Liver (tissue), 9 donors: Measurements from ENCODE around the gene TYRO3. TPM values are rescaled to one million over a fixed set of nuclear protein-coding genes. Genes with fewer than 3 reads are reported as not detected.

ENCODE experiments used
- DNase-seq: peaks from one replicate; pipeline ENCODE4 v3.0.0-alpha.2; 2017; ENCODE audit warnings: low spot score
- H3K27ac ChIP-seq, 2 donors: one replicate each; pipeline ENCODE4 v1.7.0; 2013; ENCODE audit warnings: inconsistent platforms in 2 of 2, low read length in 2 of 2, control low read depth in 1 of 2, low read depth in 1 of 2, mild to moderate bottlenecking in 1 of 2
- H3K27me3 ChIP-seq, 4 donors: one replicate each; pipeline versions ENCODE4 v1.6.1 to v1.7.0; 2013; ENCODE audit warnings: low read length in 3 of 4, inconsistent platforms in 1 of 4, mild to moderate bottlenecking in 1 of 4, moderate library complexity in 1 of 4; ENCODE audit not compliant: control insufficient read depth in 4 of 4, insufficient read depth in 4 of 4
- H3K36me3 ChIP-seq, 4 donors: one replicate each; pipeline versions ENCODE4 v1.6.1 to v1.7.0; 2013; ENCODE audit warnings: low read length in 3 of 4, mild to moderate bottlenecking in 3 of 4, low read depth in 1 of 4, moderate library complexity in 1 of 4; ENCODE audit not compliant: control insufficient read depth in 4 of 4, insufficient read depth in 3 of 4
- H3K4me1 ChIP-seq, 4 donors: one replicate each; pipeline versions ENCODE4 v1.6.1 to v1.7.0; 2013; ENCODE audit warnings: low read length in 3 of 4, mild to moderate bottlenecking in 3 of 4, moderate library complexity in 1 of 4; ENCODE audit not compliant: control insufficient read depth in 4 of 4, insufficient read depth in 4 of 4
- H3K4me3 ChIP-seq, 3 donors: one replicate each; pipeline versions ENCODE4 v1.6.1 to v1.7.0; 2013; ENCODE audit warnings: low read length in 3 of 3, control low read depth in 1 of 3, low read depth in 1 of 3, mild to moderate bottlenecking in 1 of 3
- H3K9ac ChIP-seq, 2 donors: one replicate each; pipeline ENCODE4 v1.7.0; 2013; ENCODE audit warnings: low read length in 2 of 2, mild to moderate bottlenecking in 2 of 2, moderate library complexity in 2 of 2, control low read depth in 1 of 2, low read depth in 1 of 2
- H3K9me3 ChIP-seq, 4 donors: one replicate each; pipeline versions ENCODE4 v1.6.1 to v1.7.0; 2013; ENCODE audit warnings: low read length in 3 of 4; ENCODE audit not compliant: control insufficient read depth in 4 of 4
- CTCF ChIP-seq: fragments of 150-350 bp; IDR thresholded peaks from 2 replicates; pipeline ENCODE4 v1.5.1; 2017; ENCODE audit warnings: improper control_type of control experiment, low read depth, low read length; ENCODE audit not compliant: missing input control
- FOXA1 ChIP-seq: IDR thresholded peaks from 2 replicates; pipeline ENCODE4 v1.6.1; 2016; ENCODE audit warnings: antibody characterized with exemption
- FOXA2 ChIP-seq: IDR thresholded peaks from 2 replicates; pipeline ENCODE4 v1.6.1; 2016; ENCODE audit warnings: antibody characterized with exemption
- GABPA ChIP-seq, 2 donors: IDR thresholded peaks in 1 of 2; conservative IDR thresholded peaks in 1 of 2; 2 replicates each; pipeline ENCODE4 v1.6.1; 2016; ENCODE audit warnings: antibody characterized with exemption in 2 of 2, mild to moderate bottlenecking in 1 of 2, moderate library complexity in 1 of 2
- HNF4A ChIP-seq, 2 donors: conservative IDR thresholded peaks; 2 replicates each; pipeline ENCODE4 v1.6.1; 2016; ENCODE audit warnings: antibody characterized with exemption in 2 of 2, mild to moderate bottlenecking in 2 of 2
- JUND ChIP-seq, 2 donors: IDR thresholded peaks; 2 replicates each; pipeline ENCODE4 v1.6.1; 2016; ENCODE audit warnings: antibody characterized with exemption in 2 of 2
- MAX ChIP-seq: IDR thresholded peaks from 2 replicates; pipeline ENCODE4 v1.6.1; 2016; ENCODE audit warnings: antibody characterized with exemption
- NR2F2 ChIP-seq: IDR thresholded peaks from 2 replicates; pipeline ENCODE4 v1.6.1; 2016; ENCODE audit warnings: antibody characterized with exemption
- RAD21 ChIP-seq, 2 donors: IDR thresholded peaks; 2 replicates each; pipeline ENCODE4 v1.6.1; 2016; ENCODE audit warnings: antibody characterized with exemption in 2 of 2, mild to moderate bottlenecking in 2 of 2
- REST ChIP-seq: IDR thresholded peaks from 2 replicates; pipeline ENCODE4 v1.6.1; 2016; ENCODE audit warnings: antibody characterized with exemption, mild to moderate bottlenecking
- RXRA ChIP-seq, 2 donors: IDR thresholded peaks; 2 replicates each; pipeline ENCODE4 v1.6.1; 2017 to 2018; ENCODE audit warnings: antibody characterized with exemption in 2 of 2, mild to moderate bottlenecking in 1 of 2
- SP1 ChIP-seq: IDR thresholded peaks from 2 replicates; pipeline ENCODE4 v1.6.1; 2018; ENCODE audit warnings: antibody characterized with exemption, mild to moderate bottlenecking
- TAF1 ChIP-seq: conservative IDR thresholded peaks from 2 replicates; pipeline ENCODE4 v1.6.1; 2016; ENCODE audit warnings: antibody characterized with exemption, mild to moderate bottlenecking
- YY1 ChIP-seq: IDR thresholded peaks from 2 replicates; pipeline ENCODE4 v1.6.1; 2016; ENCODE audit warnings: antibody characterized with exemption, mild to moderate bottlenecking
- ZBTB33 ChIP-seq: IDR thresholded peaks from 2 replicates; pipeline ENCODE4 v1.6.1; 2016; ENCODE audit warnings: antibody characterized with exemption
- WGBS: extraction: QIAGEN DNeasy Blood & Tissue Kit; methylation state at CpG from one replicate; pipeline ENCODE4 v1.1.7; 2013; 5-methylcytosine and 5-hydroxymethylcytosine counted together
- polyA plus RNA-seq, 2 donors: library from polyadenylated mRNA; stranded (reverse) in 1 of 2; unstranded in 1 of 2; fragments of 200-250 nt in 1 of 2; fragments of >200 nt in 1 of 2; fragmentation: Nextera tagmentation in 1 of 2; extraction: Ambion mirVana in 1 of 2; gene quantifications; one replicate each; pipeline versions ENCODE4 v1.2.1 to v1.2.3, GENCODE V29; 2013 to 2015
- total RNA-seq, 2 donors: library from RNA; depleted of rRNA; stranded (reverse); fragments of >200 nt; gene quantifications; one replicate each; pipeline ENCODE4 v1.2.3, GENCODE V29; 2014
- donor health status: healthy.
- donor health status: healthy.
- donor health status: healthy.
- donor health status: healthy.
- donor health status: healthy.

Gene TYRO3
- total and polyA plus RNA-seq, 4 donors = 1.1 to 2.3 (median 2.3) TPM

- no peaks in the 10 kb centered on the region for H3K27me3 ChIP-seq
- H3K4me3 ChIP-seq = no peak overlapping the region
- peaks cover 0 to 2% (median 0%) of the 10 kb centered on the region in 4 donors for H3K9me3 ChIP-seq
- no peak for TF ChIP-seq FOXA1
- 76% methylated on average over 4 of the region's 4 CpGs for WGBS
- H3K4me1 ChIP-seq = no peaks in the 10 kb centered on the region
- DNase-seq = no peak
- H3K9ac ChIP-seq = no peak overlapping the region
- H3K27ac ChIP-seq = no peak overlapping the region
- no peaks in the 10 kb centered on the region for H3K36me3 ChIP-seq
Observed at GRCh38 chr15:41610048-41610447, 51.0 kb downstream of the TYRO3 start.

GRCh38 chr15:41620536-41621199 is 61.7 kb downstream of the TYRO3 start:
- peak overlapping the region; percentile 52 to 80 (median 80) for H3K4me3 ChIP-seq
- WGBS = 27% methylated on average over 18 of the region's 18 CpGs
- H3K4me1 ChIP-seq = peaks cover 0 to 9% (median 1%) of the 10 kb centered on the region in 4 donors
- no peaks in the 10 kb centered on the region for H3K36me3 ChIP-seq
- H3K27ac ChIP-seq = peak overlapping the region; percentile 79 to 85
- H3K27me3 ChIP-seq = no peaks in the 10 kb centered on the region
- H3K9me3 ChIP-seq = peaks cover 0 to 3% (median under 1%) of the 10 kb centered on the region in 4 donors
- TF ChIP-seq SP1 (no peak), HNF4A (conservative IDR thresholded peaks at IDR 0.05) (no peak), ZBTB33 (no peak), GABPA (IDR thresholded peaks at IDR 0.05 in 1 of 2, conservative IDR thresholded peaks at IDR 0.05 in 1 of 2) (no peak), YY1 (peak; percentile 7), NR2F2 (no peak), MAX (no peak)
- no peak for DNase-seq
- H3K9ac ChIP-seq = peak overlapping the region in 1 of 2 donors; percentile 33

- H3K27ac ChIP-seq = peak overlapping the region; percentile 79 to 85
- WGBS = 7% methylated on average over 104 of the region's 104 CpGs
- peak overlapping the region; percentile 52 to 80 (median 80) for H3K4me3 ChIP-seq
- no peak for TF ChIP-seq JUND (IDR thresholded peaks at IDR 0.05)
- peak; percentile 94 for TF ChIP-seq MAX
- TF ChIP-seq CTCF = no peak
- TF ChIP-seq REST = no peak
- no peak for TF ChIP-seq GABPA (IDR thresholded peaks at IDR 0.05 in 1 of 2, conservative IDR thresholded peaks at IDR 0.05 in 1 of 2)
- TF ChIP-seq HNF4A (conservative IDR thresholded peaks at IDR 0.05) = no peak
- TF ChIP-seq NR2F2 = no peak
- TF ChIP-seq RXRA (IDR thresholded peaks at IDR 0.05) = no peak
- TF ChIP-seq TAF1 = no peak
- peak in 1 of 2 donors; percentile 13 for TF ChIP-seq RAD21 (IDR thresholded peaks at IDR 0.05)
- TF ChIP-seq YY1 = peak; percentile 84
- TF ChIP-seq FOXA1 = no peak
- TF ChIP-seq FOXA2 = no peak
Observed at GRCh38 chr15:41621200-41622193, 62.5 kb downstream of the TYRO3 start.

More at GRCh38 chr15:41621200-41622193, 62.5 kb downstream of the TYRO3 start:
- peak overlapping the region in 1 of 2 donors; percentile 33 for H3K9ac ChIP-seq
- no peaks in the 10 kb centered on the region for H3K36me3 ChIP-seq
- H3K9me3 ChIP-seq = peaks cover 0 to 3% (median under 1%) of the 10 kb centered on the region in 4 donors
- H3K27me3 ChIP-seq = no peaks in the 10 kb centered on the region
- peaks cover 0 to 9% (median 1%) of the 10 kb centered on the region in 4 donors for H3K4me1 ChIP-seq
- DNase-seq = peak; percentile 72
